CD4-positive, alpha-beta memory T cell (primary cell): ENCODE results near the gene RASL11A. TPM values are rescaled to one million over a fixed set of nuclear protein-coding genes. Genes with fewer than 3 reads are reported as not detected.

Experiments used
- CTCF ChIA-PET: fragments of 350-600 bp; sonication (Branson Sonifier 250); formaldehyde crosslinking; loops from one replicate; lab custom pipeline; 2021; ENCODE audit warnings: inconsistent platforms; ENCODE audit not compliant: partially characterized antibody; lab: Charles Lee
- POLR2A ChIA-PET: fragments of 350-600 bp; sonication (Branson Sonifier 250); formaldehyde crosslinking; loops from one replicate; lab custom pipeline; 2021; ENCODE audit not compliant: partially characterized antibody; lab: Charles Lee
- DNase-seq, 5 donors: peaks; one replicate each; pipeline versions ENCODE4 v3.0.0 to v3.0.0-alpha.2; 2020 to 2022; ENCODE audit warnings: mixed read lengths in 1 of 5
- H3K27ac ChIP-seq: one replicate; pipeline ENCODE4 v1.7.0; 2013; ENCODE audit warnings: low read depth, low read length
- H3K27me3 ChIP-seq: 2 replicates; pipeline ENCODE4 v1.7.0; 2013; ENCODE audit warnings: mild to moderate bottlenecking, low read length, moderate library complexity; ENCODE audit not compliant: insufficient read depth
- H3K36me3 ChIP-seq: 2 replicates; pipeline ENCODE4 v1.7.0; 2013; ENCODE audit warnings: mild to moderate bottlenecking, low read length, moderate library complexity; ENCODE audit not compliant: insufficient read depth
- H3K4me1 ChIP-seq: 2 replicates; pipeline ENCODE4 v1.7.0; 2013; ENCODE audit warnings: mild to moderate bottlenecking, low read length, moderate library complexity; ENCODE audit not compliant: insufficient read depth
- H3K4me3 ChIP-seq, 2 donors: one replicate each; pipeline ENCODE4 v1.7.0; 2013; ENCODE audit warnings: low read length in 2 of 2, mild to moderate bottlenecking in 1 of 2
- H3K9me3 ChIP-seq, 2 donors: one replicate each; pipeline ENCODE4 v1.7.0; 2013; ENCODE audit warnings: low read length in 2 of 2, control low read depth in 1 of 2; ENCODE audit not compliant: control insufficient read depth in 1 of 2
- H3K27ac Mint-ChIP-seq, 7 donors: one replicate each; pipeline ENCODE4 v1.8.0; 2020 to 2021; ENCODE audit warnings: mixed read lengths in 7 of 7, mild to moderate bottlenecking in 6 of 7, inconsistent platforms in 3 of 7, moderate library complexity in 3 of 7
- H3K27me3 Mint-ChIP-seq, 2 donors: one replicate each; pipeline ENCODE4 v1.8.0; 2020 to 2021; ENCODE audit warnings: mixed read lengths in 2 of 2
- H3K36me3 Mint-ChIP-seq, 2 donors: one replicate each; pipeline ENCODE4 v1.8.0; 2020 to 2021; ENCODE audit warnings: mixed read lengths in 2 of 2, inconsistent platforms in 1 of 2, mild to moderate bottlenecking in 1 of 2
- H3K4me1 Mint-ChIP-seq, 4 donors: one replicate each; pipeline ENCODE4 v1.8.0; 2020 to 2021; ENCODE audit warnings: mixed read lengths in 4 of 4, mild to moderate bottlenecking in 1 of 4
- H3K4me3 Mint-ChIP-seq, 8 donors: one replicate each; pipeline ENCODE4 v1.8.0; 2020 to 2021; ENCODE audit warnings: mixed read lengths in 8 of 8, mild to moderate bottlenecking in 7 of 8, moderate library complexity in 6 of 8, inconsistent platforms in 3 of 8
- H3K9me3 Mint-ChIP-seq, 8 donors: one replicate each; pipeline ENCODE4 v1.8.0; 2020 to 2021; ENCODE audit warnings: mixed read lengths in 8 of 8, mild to moderate bottlenecking in 5 of 8, inconsistent platforms in 3 of 8, moderate library complexity in 1 of 8
- intact Hi-C: fragments of 100-400 bp; cut with micrococcal nuclease; formaldehyde crosslinking; loops from one replicate; pipeline ENCODE4 v1.15.1; 2023
- polyA plus RNA-seq, 2 donors: library from polyadenylated mRNA; unstranded; fragments of 300-500 nt; fragmentation: Illumina TruSeq; gene quantifications; one replicate each; pipeline ENCODE4 v1.2.3, GENCODE V29; 2021
- total RNA-seq, 2 experiments: library from RNA; stranded (reverse); gene quantifications; one replicate each; pipeline ENCODE4 v1.2.3, GENCODE V29; 2021

The RASL11A gene
- total and polyA plus RNA-seq, 4 experiments from 2014 or later: 0.21 to 0.96 (median 0.78) TPM; not detected in 1

DNA sequence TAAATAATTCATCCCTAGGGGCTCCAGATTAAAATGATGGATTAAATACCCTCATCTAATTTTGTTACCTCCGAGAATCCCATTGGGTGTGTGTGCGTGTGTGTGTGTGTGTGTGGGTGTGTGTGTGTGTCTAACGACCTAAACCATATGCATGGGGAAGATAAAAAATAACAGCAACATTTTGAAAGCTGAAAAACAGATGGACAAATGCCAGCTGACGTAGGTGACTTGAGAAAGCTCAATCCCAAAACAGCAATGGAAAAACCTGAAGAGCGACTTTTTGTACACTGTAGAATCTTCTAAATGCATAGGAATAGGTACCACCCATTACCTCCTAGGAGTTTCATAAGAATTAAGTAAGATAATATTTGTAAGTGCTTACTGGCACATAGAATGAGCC is 27.9 kb upstream of the RASL11A start:
- no peaks in the 10 kb centered on the region for H3K27me3 Mint-ChIP-seq
- H3K36me3 Mint-ChIP-seq: peaks cover 1 to 11% of the 10 kb centered on the region in 2 donors
- no peaks in the 10 kb centered on the region for H3K9me3 ChIP-seq
- no peak overlapping the region for H3K27ac Mint-ChIP-seq
- H3K4me3 Mint-ChIP-seq: no peak overlapping the region
- CTCF ChIA-PET: interaction anchor here (1.5 kb wide), 1 partner anchor 29 kb away, joined by 3 read pairs; no protein-coding TSS in a partner anchor
- POLR2A ChIA-PET: interaction anchor here (1.5 kb wide), 1 partner anchor 8 kb away, joined by 7 read pairs; the partner anchor contains the start of gene RPL21
- H3K4me1 ChIP-seq: no peaks in the 10 kb centered on the region
- intact Hi-C loops: no loop called here
- no peak overlapping the region for H3K27ac ChIP-seq
- H3K27me3 ChIP-seq: no peaks in the 10 kb centered on the region
- H3K36me3 ChIP-seq: no peaks in the 10 kb centered on the region
- no peaks in the 10 kb centered on the region for H3K9me3 Mint-ChIP-seq
- no peak for DNase-seq
- no peak overlapping the region for H3K4me3 ChIP-seq
- peaks cover 0 to 6% (median 2%) of the 10 kb centered on the region in 4 donors for H3K4me1 Mint-ChIP-seq

DNA sequence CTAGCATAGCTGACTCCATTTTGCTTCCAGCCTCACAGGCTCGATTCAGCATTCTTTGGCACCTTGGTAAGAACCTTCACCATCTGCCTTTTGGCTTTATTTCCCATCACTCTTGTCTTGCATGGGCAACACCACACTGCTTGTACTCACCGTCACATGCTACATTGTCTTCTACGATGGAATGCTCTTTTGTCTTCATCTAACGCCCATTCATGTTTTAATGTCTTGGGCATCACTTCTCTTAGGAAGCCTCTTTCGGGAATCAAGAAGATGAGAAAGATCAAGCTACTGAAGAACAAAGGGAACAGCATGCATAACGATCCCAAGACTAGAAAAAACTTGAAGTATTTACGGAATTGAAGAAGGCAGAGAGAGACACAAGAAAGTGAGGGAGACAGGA is 25.0 kb upstream of the RASL11A start:
- no peaks in the 10 kb centered on the region for H3K27me3 ChIP-seq
- no peak for DNase-seq
- Mint-ChIP-seq H3K4me1 (peaks cover 7 to 18% (median 14%) of the 10 kb centered on the region in 4 donors), H3K4me3 (no peak overlapping the region), H3K9me3 (no peaks in the 10 kb centered on the region), H3K27ac (no peak overlapping the region), H3K27me3 (no peaks in the 10 kb centered on the region), H3K36me3 (peaks cover 1 to 11% of the 10 kb centered on the region in 2 donors)
- no peak overlapping the region for H3K4me3 ChIP-seq
- ChIA-PET CTCF (no interaction called here), POLR2A (no interaction called here)
- H3K27ac ChIP-seq: no peak overlapping the region
- H3K9me3 ChIP-seq: no peaks in the 10 kb centered on the region
- H3K4me1 ChIP-seq: peaks cover 8% of the 10 kb centered on the region
- H3K36me3 ChIP-seq: no peaks in the 10 kb centered on the region
- intact Hi-C loops: no loop called here

DNA sequence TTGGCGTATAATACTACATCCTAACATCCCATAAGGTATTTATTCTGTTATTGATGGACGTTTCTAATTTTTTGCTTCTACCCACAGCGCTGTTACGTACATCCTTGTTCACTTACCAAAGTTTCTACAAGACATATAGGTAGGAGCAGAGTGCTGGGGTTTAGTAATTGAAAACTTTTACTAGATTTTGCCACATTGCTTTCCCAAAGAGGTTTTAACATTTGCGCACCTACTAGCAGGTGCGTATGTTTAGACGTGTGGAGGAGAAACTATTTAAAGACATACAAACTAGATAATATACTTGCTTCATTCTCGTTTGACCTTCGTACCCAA is 19.8 kb upstream of the RASL11A start:
- Mint-ChIP-seq H3K9me3 (no peaks in the 10 kb centered on the region), H3K36me3 (peaks cover 18 to 50% of the 10 kb centered on the region in 2 donors), H3K4me3 (peak overlapping the region; percentile 93 to 99 (median 96)), H3K4me1 (peaks cover 34 to 68% (median 51%) of the 10 kb centered on the region in 4 donors), H3K27me3 (no peaks in the 10 kb centered on the region), H3K27ac (peak overlapping the region; percentile 98 to 100 (median 100))
- DNase-seq: no peak
- intact Hi-C loops: loop anchor here (1.0 to 2.0 kb wide), 8 partner anchors 20 to 1468 kb away; partner anchors contain the start of genes GTF3A, MTIF3, PAN3 and POMP
- H3K27me3 ChIP-seq: no peaks in the 10 kb centered on the region
- no peaks in the 10 kb centered on the region for H3K9me3 ChIP-seq
- peak overlapping the region; percentile 36 to 98 for H3K4me3 ChIP-seq
- peaks cover 12% of the 10 kb centered on the region for H3K36me3 ChIP-seq
- POLR2A ChIA-PET: interaction anchor here (0.6 to 1.1 kb wide), 15 partner anchors 8 to 1028 kb away, joined by 3 to 11 read pairs (median 4); partner anchors contain the start of genes LNX2, RASL11A and RNF6
- H3K4me1 ChIP-seq: peaks cover 44% of the 10 kb centered on the region
- peak overlapping the region; percentile 99 for H3K27ac ChIP-seq
- CTCF ChIA-PET: interaction anchor here (0.8 kb wide), 1 partner anchor 118 kb away, joined by 4 read pairs; no protein-coding TSS in a partner anchor

DNA sequence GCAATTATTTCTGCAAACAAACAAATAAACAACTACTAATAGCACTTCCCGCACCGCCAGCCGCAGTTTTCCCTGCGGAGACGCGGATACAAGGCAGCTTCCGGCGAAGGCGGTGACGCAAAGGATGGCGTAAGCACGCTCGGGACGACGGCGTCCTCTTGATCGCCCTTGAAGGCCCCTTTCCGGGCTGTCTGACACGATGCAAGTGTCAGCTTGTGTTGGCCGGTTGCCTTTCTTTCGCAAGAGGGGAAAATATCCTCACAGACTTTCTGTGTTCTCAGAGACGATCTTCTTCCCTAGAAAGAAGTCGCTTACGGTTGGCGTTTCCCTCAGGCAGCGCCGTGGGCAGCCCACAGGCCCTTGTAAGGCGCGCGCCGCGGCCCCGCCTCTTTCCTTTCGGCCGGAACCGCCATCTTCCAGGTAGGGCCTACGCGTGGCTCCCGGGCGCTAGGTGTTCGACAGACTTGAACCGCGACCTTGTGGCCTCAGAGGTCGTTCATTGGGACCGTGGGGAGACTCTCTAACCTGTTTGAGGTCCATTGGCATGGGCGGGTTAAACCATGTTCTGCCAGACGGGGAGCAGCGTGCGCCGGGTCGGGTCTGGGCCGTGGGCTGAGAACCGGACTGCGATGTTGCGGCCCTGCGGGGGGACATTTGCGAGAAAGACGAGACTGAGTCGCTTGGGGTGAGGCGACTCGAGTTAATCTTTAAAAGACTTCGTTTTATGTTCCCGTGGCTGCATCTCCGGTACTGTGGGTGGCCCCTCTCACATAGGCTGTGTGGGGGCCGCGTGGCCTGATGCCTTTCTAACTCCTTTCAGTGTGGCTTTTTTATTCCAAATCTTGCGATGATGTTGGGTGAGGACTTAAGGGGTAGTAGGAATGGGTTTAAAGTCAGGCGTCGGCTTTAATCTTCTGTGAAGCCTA is 19.2 kb upstream of the RASL11A start, which contains the start of gene RPL21:
RPL21 (plus strand) TSS at position 393 of the 926 bp plus-strand sequence. CDS start 2,219 bp downstream, outside the sequence.
- CTCF ChIA-PET: interaction anchor here (0.8 kb wide), 1 partner anchor 119 kb away, joined by 4 read pairs; no protein-coding TSS in a partner anchor
- H3K27ac Mint-ChIP-seq: peak within 1 kb of the TSS; percentile 98 to 100 (median 100)
- peaks cover 34 to 74% (median 54%) of the 10 kb centered on the region in 4 donors for H3K4me1 Mint-ChIP-seq

DNA sequence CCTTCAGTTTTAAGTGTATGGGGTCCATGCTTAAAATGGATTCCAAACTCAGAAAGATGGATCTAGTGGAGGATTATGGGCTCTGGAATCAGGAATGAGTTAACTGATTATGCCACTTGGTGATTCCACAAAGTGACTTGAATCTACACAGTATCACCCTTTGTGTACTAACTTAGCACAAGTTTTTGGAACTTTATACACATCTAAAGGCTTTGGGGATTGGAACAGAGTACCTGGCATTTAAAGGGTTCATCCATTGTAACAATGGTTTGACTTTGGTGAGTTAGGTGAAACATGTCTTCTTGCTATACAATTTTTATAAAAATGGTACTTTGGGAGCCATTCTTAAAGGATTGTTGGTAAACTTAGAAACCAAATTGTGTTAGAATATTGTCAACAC is 18.2 kb upstream of the RASL11A start:
- DNase-seq: no peak
- H3K4me1 Mint-ChIP-seq: peaks cover 34 to 78% (median 56%) of the 10 kb centered on the region in 4 donors
- peaks cover 44% of the 10 kb centered on the region for H3K4me1 ChIP-seq
- no peaks in the 10 kb centered on the region for H3K9me3 ChIP-seq
- no peaks in the 10 kb centered on the region for H3K27me3 ChIP-seq
- ChIA-PET POLR2A (interaction anchor here (0.8 to 1.0 kb wide), 3 partner anchors 9 to 82 kb away, joined by 3 to 5 read pairs (median 4); partner anchors contain the start of gene RASL11A), CTCF (interaction anchor here (1.3 to 2.0 kb wide), 2 partner anchors 19 to 87 kb away, joined by 3 to 4 read pairs; no protein-coding TSS in a partner anchor)
- peaks cover 26% of the 10 kb centered on the region for H3K36me3 ChIP-seq
- H3K36me3 Mint-ChIP-seq: peaks cover 24 to 65% of the 10 kb centered on the region in 2 donors
- H3K27me3 Mint-ChIP-seq: no peaks in the 10 kb centered on the region
- H3K4me3 Mint-ChIP-seq: peak overlapping the region; percentile 93 to 99 (median 96)
- H3K4me3 ChIP-seq: peak overlapping the region; percentile 84 to 98
- intact Hi-C loops: no loop called here
- H3K9me3 Mint-ChIP-seq: no peaks in the 10 kb centered on the region
- peak overlapping the region; percentile 99 for H3K27ac ChIP-seq
- peak overlapping the region; percentile 98 to 100 (median 100) for H3K27ac Mint-ChIP-seq

More for the DNA sequence above, 19.2 kb upstream of the RASL11A start, which contains the start of gene RPL21:
- Histone ChIP-seq H3K4me1 (peaks cover 44% of the 10 kb centered on the region), H3K27me3 (no peaks in the 10 kb centered on the region), H3K9me3 (no peaks in the 10 kb centered on the region), H3K27ac (peak within 1 kb of the TSS; percentile 99), H3K4me3 (peak within 1 kb of the TSS; percentile 84 to 98), H3K36me3 (peaks cover 18% of the 10 kb centered on the region)
- peaks cover 19 to 55% of the 10 kb centered on the region in 2 donors for H3K36me3 Mint-ChIP-seq
- intact Hi-C loops: loop anchor here (1.0 to 2.0 kb wide), 8 partner anchors 19 to 1467 kb away; partner anchors contain the start of genes GTF3A, MTIF3, PAN3 and POMP
- POLR2A ChIA-PET: interaction anchor here (0.6 to 1.1 kb wide), 15 partner anchors 9 to 1029 kb away, joined by 3 to 11 read pairs (median 4); partner anchors contain the start of genes LNX2, RASL11A and RNF6
- no peaks in the 10 kb centered on the region for H3K9me3 Mint-ChIP-seq
- peak within 1 kb of the TSS; percentile 93 to 99 (median 96) for H3K4me3 Mint-ChIP-seq
- peak; percentile 92 to 95 (median 93) for DNase-seq
- no peaks in the 10 kb centered on the region for H3K27me3 Mint-ChIP-seq

DNA sequence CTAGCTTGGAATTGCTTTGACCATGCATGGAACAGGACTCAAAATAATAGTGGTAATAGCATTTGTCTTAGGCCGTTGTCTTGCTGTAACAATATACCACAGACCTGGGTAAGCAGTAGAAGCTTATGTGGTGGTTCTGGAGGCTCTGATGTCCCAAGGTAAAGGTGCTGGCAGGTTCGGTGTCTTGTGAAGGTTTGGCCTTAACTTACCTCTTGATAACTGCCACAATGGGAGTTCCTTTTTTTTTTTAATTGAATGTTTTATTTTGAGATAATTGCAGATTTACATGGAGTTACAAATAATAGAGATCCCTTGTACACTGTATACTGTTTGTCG is 13.4 kb upstream of the RASL11A start:
- ChIA-PET CTCF (interaction anchor here (1.9 kb wide), 1 partner anchor 13 kb away, joined by 9 read pairs; the partner anchor contains the start of gene RASL11A), POLR2A (interaction anchor here (0.9 to 1.9 kb wide), 2 partner anchors 14 to 85 kb away, joined by 3 to 5 read pairs; partner anchors contain the start of genes RASL11A and USP12)
- Histone ChIP-seq H3K4me1 (peaks cover 69% of the 10 kb centered on the region), H3K9me3 (no peaks in the 10 kb centered on the region), H3K36me3 (peaks cover 38% of the 10 kb centered on the region), H3K4me3 (no peak overlapping the region), H3K27ac (no peak overlapping the region), H3K27me3 (no peaks in the 10 kb centered on the region)
- peak overlapping the region in 4 of 7 donors; percentile 8 to 62 (median 30) for H3K27ac Mint-ChIP-seq
- peaks cover 54 to 90% (median 70%) of the 10 kb centered on the region in 4 donors for H3K4me1 Mint-ChIP-seq
- H3K36me3 Mint-ChIP-seq: peaks cover 28 to 85% of the 10 kb centered on the region in 2 donors
- H3K4me3 Mint-ChIP-seq: no peak overlapping the region
- peaks cover 0 to 2% (median 0%) of the 10 kb centered on the region in 8 donors for H3K9me3 Mint-ChIP-seq
- DNase-seq: no peak
- no peaks in the 10 kb centered on the region for H3K27me3 Mint-ChIP-seq
- intact Hi-C loops: no loop called here
